RPMI7951 (cell line): ENCODE results near the gene ARFGAP2. TPM values are rescaled to one million over a fixed set of nuclear protein-coding genes. Genes with fewer than 3 reads are reported as not detected.
A peak's percentile ranks its signal among the peaks of the same experiment; 100 is the strongest.
"Not testable (repeated sequence)": the region's sequence is repeated elsewhere in the genome, so short reads cannot be mapped to it uniquely, and the experiment has no call there.

Experiments
- DNase-seq: peaks from one replicate; pipeline ENCODE4 v3.0.0-alpha.2; 2012; ENCODE audit warnings: low read depth
- total RNA-seq: library from RNA; depleted of rRNA; stranded (reverse); fragments of >200 nt; shearing (Covaris generic); gene quantifications from 2 replicates; pipeline ENCODE4 v1.2.3, GENCODE V29; 2014; rRNA removed

Gene ARFGAP2
- 63.4 and 74.5 TPM in 2 replicates for total RNA-seq

GRCh38 chr11:47176328-47177228 lies at the start of gene ARFGAP2:
Gene ARFGAP2, minus strand, starts transcription at chr11:47176879. Its CDS starts 26 bp downstream, at chr11:47176853.
- peak; percentile 92 for DNase-seq

- DNase-seq, result no peak
Observed at GRCh38 chr11:47225552-47226400, 49.1 kb upstream of the ARFGAP2 start.

- DNase-seq, result no peak
Observed at GRCh38 chr11:47222696-47223095, 46.0 kb upstream of the ARFGAP2 start.

- DNase-seq, result peak; percentile 75
Observed at GRCh38 chr11:47220401-47220821, 43.7 kb upstream of the ARFGAP2 start.

GRCh38 chr11:47216121-47216798 lies 39.6 kb upstream of the ARFGAP2 start:
- peak; percentile 89 for DNase-seq

- no peak for DNase-seq
Observed at GRCh38 chr11:47215366-47215910, 38.8 kb upstream of the ARFGAP2 start.

GRCh38 chr11:47213950-47214565 lies 37.4 kb upstream of the ARFGAP2 start:
- peak; percentile 92 for DNase-seq

GRCh38 chr11:47212938-47213337 lies 36.3 kb upstream of the ARFGAP2 start:
- no peak for DNase-seq

- DNase-seq, result no peak
Observed at GRCh38 chr11:47208628-47209027, 31.9 kb upstream of the ARFGAP2 start.

GRCh38 chr11:47208008-47208552 lies 31.4 kb upstream of the ARFGAP2 start:
- not testable (repeated sequence) for DNase-seq

- DNase-seq, result no peak
Observed at GRCh38 chr11:47207459-47207858, 30.8 kb upstream of the ARFGAP2 start.

GRCh38 chr11:47206577-47206976 lies 29.9 kb upstream of the ARFGAP2 start:
- DNase-seq, result not testable (repeated sequence)

GRCh38 chr11:47204637-47204989 lies 27.9 kb upstream of the ARFGAP2 start:
- peak; percentile 58 for DNase-seq

- no peak for DNase-seq
Observed at GRCh38 chr11:47202576-47202975, 25.9 kb upstream of the ARFGAP2 start.

GRCh38 chr11:47201015-47201414 lies 24.3 kb upstream of the ARFGAP2 start:
- DNase-seq, result no peak

GRCh38 chr11:47198161-47198560 lies 21.5 kb upstream of the ARFGAP2 start:
- DNase-seq, result not testable (repeated sequence)

- no peak for DNase-seq
Observed at GRCh38 chr11:47192111-47192510, 15.4 kb upstream of the ARFGAP2 start.

GRCh38 chr11:47191137-47191536 lies 14.5 kb upstream of the ARFGAP2 start:
- DNase-seq, result peak; percentile 37

GRCh38 chr11:47189100-47189834 lies 12.6 kb upstream of the ARFGAP2 start:
- DNase-seq, result peak; percentile 39

- peak; percentile 35 for DNase-seq
Observed at GRCh38 chr11:47188259-47188658, 11.6 kb upstream of the ARFGAP2 start.
